Inferior parietal cortex (tissue), 1 donor: ENCODE data around the gene OR4D2.
"Not testable (repeated sequence)": the region's sequence is repeated elsewhere in the genome, so short reads cannot be mapped to it uniquely, and the experiment has no call there.

ENCODE experiments used
- DNase-seq: peaks from one replicate; pipeline ENCODE4 v3.0.0-alpha.2; 2016; ENCODE audit errors: extremely low spot score

The OR4D2 gene

DNA sequence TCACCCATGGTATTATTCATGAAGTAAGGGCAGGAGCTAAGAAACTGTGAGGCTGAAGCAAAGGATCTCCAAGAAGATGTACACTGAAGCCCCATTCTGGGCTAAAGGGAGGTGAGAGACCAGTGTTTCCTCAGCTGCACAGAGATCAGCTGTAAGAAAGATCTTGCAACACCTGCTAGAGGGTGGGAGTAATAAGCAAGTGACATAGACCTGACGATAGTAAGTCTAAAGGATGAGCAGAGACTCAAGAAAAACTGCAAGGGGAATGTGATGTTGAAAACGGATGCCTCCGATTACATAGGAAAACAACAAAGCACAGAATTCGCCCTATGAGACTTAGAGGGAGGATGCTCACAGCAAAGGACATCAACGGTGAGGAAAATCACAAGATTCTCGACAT lies at the start of gene OR4D2:
TSS of gene OR4D2 (plus strand) at position 301 of the 400 bp plus-strand sequence. CDS start 2,674 bp downstream, outside the sequence.
- DNase-seq: no peak

DNA sequence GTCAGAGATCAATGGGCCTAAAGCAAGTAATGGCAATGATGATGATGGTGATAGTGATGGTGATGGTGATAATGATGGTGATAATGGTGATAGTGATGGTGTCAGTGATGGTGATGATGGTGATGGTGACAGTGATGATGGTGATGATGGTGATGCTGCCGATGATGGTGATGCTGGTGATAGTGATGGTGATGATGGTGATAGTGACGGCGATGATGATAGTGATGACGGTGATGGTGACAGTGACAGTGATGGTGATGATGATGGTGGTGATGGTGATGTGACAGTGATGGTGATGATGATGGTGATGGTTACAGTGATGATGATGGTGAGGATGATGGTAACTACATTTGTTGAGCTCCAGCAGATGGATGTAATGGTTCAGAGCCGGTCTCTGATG lies 49.4 kb upstream of the OR4D2 start:
- no peak for DNase-seq

DNA sequence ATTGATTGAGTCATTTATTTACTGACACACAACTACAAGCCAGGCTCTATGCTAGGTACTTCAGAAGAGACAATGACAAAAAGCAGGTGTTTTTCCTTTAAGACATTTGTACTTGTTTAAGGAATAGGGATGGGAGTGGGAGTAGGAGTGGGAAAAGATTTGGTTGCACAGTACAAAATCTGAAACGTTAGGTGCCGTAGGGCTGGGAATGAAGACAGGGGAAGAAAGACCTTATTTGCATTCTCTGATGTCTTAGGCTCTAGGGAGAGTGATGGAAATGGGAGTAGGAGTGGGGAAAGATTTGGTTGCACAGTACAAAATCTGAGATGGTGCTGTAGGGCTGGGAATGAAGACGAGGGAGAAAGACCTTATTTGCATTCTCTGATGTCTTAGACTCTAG lies 47.3 kb upstream of the OR4D2 start:
- DNase-seq: no peak

- no peak for DNase-seq
Observed at GRCh38 chr17:58120195-58120822, 46.5 kb upstream of the OR4D2 start.

DNA sequence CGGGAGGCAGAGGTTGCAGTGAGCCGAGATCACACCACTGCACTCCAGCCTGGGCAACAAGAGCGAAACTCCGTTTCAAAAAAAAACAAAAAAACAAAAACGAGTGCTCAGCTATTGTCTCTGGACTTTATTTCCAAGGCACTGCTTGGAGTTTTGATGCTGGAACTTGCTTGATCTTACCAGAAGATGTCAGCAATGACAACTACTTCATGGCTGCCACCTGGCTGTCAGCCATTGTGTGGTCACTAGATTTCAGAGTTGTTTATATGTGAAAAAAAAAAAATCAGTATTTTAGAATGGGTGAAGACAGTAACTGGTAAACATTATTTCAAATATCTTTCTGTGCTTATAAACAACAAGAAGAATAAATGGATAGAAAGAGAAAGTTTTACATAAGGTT lies 44.9 kb upstream of the OR4D2 start:
- peak; percentile 44 for DNase-seq

DNA sequence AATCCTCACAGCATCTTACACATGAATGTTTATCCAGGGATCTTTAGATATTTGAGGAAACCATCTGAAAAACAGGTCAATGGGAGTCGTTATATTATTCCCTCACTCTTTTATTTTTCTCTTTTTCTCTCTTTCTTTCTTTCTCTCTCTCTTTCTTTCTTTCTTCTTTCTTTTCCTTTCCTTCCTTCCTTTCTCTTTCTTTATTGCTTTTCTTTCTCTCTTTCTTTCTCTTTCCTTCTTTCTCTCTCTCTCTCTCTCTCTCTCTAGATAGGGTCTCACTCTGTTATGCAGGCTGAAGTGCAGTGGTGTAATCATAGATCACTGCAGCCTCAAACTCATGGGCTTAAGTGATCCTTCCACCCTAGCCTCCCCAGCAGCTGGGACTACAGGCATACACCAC lies 38.9 kb upstream of the OR4D2 start:
- no peak for DNase-seq

DNA sequence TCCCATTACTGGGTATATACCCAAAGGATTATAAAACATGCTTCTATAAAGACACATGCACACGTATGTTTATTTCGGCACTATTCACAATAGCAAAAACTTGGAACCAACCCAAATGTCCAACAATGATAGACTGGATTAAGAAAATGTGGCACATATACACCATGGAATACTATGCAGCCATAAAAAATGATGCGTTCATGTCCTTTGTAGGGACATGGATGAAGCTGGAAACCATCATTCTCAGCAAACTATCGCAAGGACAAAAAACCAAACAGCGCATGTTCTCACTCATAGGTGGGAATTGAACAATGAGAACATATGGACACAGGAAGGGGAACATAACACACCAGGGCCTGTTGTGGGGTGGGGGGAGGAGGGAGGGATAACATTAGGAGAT lies 34.1 kb upstream of the OR4D2 start:
- not testable (repeated sequence) for DNase-seq

- no peak for DNase-seq
Observed at GRCh38 chr17:58136669-58137279, 30.0 kb upstream of the OR4D2 start.

DNA sequence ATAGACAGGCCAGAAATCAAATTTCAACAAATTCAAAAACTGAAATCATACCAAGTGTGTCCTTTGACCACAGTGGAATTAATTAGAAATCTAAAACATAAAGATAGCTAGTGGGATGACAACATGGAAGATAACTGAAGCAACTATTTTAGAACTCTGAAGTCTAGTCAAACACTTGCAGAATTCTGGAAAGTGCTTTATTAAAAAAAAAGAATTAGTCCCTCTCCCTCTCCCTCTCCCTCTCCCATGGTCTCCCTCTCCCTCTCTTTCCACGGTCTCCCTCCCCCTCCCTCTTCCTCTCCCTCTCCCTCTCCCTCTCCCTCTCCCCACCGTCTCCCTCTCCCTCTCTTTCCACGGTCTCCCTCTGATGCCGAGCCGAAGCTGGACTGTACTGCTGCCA lies 25.3 kb upstream of the OR4D2 start:
- DNase-seq: no peak

- not testable (repeated sequence) for DNase-seq
Observed at GRCh38 chr17:58143335-58143734, 23.4 kb upstream of the OR4D2 start.

- DNase-seq: no peak
Observed at GRCh38 chr17:58144801-58145200, 22.0 kb upstream of the OR4D2 start.

DNA sequence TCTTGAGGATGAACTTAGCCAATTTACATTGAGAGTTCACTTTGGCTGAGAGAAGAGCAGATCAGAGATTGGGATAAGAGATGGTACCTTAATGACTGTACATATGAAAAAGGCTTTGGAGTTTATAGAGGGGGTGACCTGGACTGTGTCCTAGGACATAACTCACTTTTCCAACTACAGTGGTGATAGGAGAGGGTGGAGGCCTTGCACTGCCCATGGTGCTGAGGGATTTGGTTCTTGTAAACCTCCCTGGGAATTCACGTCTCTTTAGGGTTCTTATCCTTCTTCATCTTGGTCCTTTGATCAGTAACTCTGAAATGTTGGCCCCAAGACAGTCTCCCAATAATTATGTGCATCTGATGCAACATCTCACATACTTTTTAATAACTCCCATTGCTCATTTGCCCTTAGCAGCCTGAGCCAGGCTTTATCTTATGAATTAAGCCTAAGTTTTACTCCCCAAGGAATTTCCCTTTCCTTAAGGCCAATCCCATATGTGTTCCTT lies 18.8 kb upstream of the OR4D2 start, which contains the start of gene OR4D1:
TSS of gene OR4D1 (plus strand) at position 455 of the 505 bp plus-strand sequence. CDS start 6,770 bp downstream, outside the sequence.
- DNase-seq: no peak

GRCh38 chr17:58148609-58149008 lies 18.2 kb upstream of the OR4D2 start:
- no peak for DNase-seq

GRCh38 chr17:58150394-58150793 lies 16.4 kb upstream of the OR4D2 start:
- DNase-seq: no peak

GRCh38 chr17:58153046-58153445 lies 13.7 kb upstream of the OR4D2 start:
- no peak for DNase-seq

- no peak for DNase-seq
Observed at GRCh38 chr17:58153671-58154070, 13.1 kb upstream of the OR4D2 start.

DNA sequence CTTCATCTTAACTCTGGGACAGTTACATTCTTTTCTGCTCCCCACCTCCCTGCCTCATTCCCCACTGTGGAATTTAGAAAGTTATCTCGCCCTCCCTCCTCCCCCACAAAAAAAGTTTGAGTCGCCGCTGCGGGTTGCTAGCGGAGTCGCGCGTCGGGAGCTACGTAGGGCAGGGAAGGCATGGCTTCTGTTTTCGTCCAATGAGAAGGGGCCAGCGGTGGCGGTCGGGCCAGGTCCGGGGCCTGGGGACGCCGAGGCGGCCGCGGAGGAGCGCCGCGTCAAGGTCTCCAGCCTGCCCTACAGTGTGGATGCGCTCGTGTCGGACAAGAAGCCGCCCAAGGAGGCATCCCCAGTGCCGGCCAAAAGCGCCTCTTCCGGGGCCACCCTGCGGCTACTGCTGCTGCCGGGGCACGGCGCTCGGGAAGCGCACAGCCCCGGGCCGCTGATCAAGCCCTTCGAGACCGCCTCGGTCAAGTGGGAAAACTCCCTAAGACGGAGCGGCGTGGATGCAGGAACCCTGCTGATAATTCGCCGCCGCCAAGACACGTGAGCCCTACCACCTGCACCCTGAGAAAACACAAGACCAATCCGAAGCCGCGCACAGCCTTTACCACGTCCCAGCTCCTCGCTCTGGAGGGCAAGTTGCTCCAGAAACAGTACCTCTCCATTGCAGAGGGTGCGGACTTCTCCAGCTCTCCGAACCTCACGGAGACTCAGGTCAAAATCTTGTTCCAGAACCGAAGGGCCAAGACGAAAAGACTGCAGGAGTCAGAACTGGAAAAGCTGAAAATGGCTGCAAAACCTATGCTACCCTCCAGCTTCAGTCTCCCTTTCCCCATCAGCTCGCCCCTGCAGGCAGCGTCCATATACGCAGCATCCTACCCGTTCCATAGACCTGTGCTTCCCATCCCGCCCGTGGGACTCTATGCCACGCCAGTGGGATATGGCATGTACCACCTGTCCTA lies 9.7 kb upstream of the OR4D2 start:
- DNase-seq: peak; percentile 1

- no peak for DNase-seq
Observed at GRCh38 chr17:58158181-58158580, 8.6 kb upstream of the OR4D2 start.

DNA sequence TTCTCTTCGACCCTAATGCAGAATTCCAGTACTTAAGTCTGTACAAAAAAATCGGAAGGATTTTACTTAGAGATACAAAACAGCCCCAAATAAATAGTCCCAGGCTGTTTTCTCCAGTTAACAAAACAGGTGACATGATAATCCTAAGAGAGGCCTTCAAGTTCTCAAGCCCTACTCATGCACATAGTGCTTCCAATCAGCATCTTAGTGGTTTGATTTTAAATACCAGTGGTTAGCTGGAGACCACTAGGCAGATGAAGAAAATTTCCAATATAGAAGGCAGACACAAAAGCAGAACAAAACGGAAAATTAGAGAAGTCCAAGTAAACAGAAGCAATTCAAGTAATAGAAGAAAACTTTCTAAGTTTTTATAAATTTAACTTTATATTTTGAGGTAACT lies 5.2 kb upstream of the OR4D2 start:
- no peak for DNase-seq

GRCh38 chr17:58165981-58166380 lies 801 bp upstream of the OR4D2 start:
- no peak for DNase-seq

DNA sequence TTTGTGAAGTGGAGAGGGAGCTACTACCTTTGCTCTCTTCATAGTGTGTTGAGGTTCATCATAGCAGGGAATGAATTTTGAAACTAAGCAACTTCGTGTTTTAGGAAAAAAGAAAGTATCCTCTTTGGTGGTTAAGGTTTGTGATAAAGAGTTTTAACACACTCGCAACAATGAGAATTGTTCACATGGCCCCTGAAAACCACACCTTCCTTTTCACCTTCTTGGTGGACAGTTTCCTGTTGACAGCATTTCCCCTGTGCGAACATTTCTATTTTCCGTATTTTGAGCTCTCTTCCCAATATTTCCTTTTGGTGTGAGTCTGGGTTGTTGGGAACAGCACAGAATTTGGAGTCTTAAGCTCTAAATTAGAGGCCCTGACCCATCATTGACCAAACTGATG lies 3.8 kb downstream of the OR4D2 start:
- DNase-seq: no peak

- no peak for DNase-seq
Observed at GRCh38 chr17:58172369-58173071, 5.7 kb downstream of the OR4D2 start.
